Measurements from ENCODE around the gene KDM1B.

Gene KDM1B

DNA sequence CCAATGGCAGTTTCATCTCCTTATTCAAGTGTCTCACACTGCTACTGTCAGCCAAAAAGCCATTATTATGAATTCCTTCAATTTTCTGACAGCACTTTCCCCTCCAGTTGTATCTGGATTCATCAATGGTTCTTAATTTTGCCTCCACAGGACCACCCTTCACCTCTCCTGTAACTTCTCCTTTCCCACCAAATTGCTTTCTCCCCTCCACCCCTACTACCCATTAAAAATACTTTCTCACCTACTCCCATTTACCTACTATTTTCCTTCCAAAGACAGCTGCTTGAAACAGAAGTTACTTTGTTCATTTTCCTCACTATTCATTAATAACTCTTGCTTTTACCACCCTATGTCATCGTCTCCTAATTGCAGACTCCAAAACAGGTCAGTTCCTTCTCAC, 79.3 kb downstream of the KDM1B start:
- peaks cover under 1% of the 10 kb centered on the region for H3K27me3 Mint-ChIP-seq (ENCODE audit: low read depth, poor library complexity)
- TF ChIP-seq, protein P1, sequence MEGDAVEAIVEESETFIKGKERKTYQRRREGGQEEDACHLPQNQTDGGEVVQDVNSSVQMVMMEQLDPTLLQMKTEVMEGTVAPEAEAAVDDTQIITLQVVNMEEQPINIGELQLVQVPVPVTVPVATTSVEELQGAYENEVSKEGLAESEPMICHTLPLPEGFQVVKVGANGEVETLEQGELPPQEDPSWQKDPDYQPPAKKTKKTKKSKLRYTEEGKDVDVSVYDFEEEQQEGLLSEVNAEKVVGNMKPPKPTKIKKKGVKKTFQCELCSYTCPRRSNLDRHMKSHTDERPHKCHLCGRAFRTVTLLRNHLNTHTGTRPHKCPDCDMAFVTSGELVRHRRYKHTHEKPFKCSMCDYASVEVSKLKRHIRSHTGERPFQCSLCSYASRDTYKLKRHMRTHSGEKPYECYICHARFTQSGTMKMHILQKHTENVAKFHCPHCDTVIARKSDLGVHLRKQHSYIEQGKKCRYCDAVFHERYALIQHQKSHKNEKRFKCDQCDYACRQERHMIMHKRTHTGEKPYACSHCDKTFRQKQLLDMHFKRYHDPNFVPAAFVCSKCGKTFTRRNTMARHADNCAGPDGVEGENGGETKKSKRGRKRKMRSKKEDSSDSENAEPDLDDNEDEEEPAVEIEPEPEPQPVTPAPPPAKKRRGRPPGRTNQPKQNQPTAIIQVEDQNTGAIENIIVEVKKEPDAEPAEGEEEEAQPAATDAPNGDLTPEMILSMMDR (IDR thresholded peaks at IDR 0.05), result no peak
- H3K4me1 Mint-ChIP-seq, result no peaks in the 10 kb centered on the region
- H3K36me3 Mint-ChIP-seq (ENCODE audit: low read depth), result peaks cover 100% of the 10 kb centered on the region
- no peak overlapping the region for H3K27ac Mint-ChIP-seq
- H3K4me3 Mint-ChIP-seq, result no peak overlapping the region
- H3K9me3 Mint-ChIP-seq, result peaks cover 74% of the 10 kb centered on the region
- DNase-seq, result no peak

DNA sequence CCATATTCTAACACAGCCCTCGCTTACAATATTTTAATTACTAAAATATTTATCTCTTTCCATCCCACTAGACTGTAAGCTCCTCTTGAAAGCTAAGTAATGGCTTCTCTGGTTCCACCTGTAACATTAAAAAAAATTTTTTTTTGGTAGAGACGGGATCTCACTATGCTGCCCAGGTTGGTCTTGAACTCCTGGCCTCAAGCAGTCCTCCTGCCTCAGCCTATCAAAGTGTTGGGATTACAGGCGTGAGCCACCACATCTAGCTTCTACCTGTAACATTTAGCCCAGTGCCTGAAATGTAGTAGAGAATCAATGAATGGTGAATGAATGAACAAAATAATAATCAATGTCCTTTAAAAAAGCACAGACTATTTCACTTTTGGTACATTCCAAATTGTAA, 80.3 kb downstream of the KDM1B start:
- Mint-ChIP-seq H3K9me3 (peaks cover 64% of the 10 kb centered on the region), H3K27me3 (ENCODE audit: low read depth, poor library complexity) (no peaks in the 10 kb centered on the region), H3K4me1 (no peaks in the 10 kb centered on the region), H3K36me3 (ENCODE audit: low read depth) (peaks cover 99% of the 10 kb centered on the region), H3K4me3 (no peak overlapping the region), H3K27ac (no peak overlapping the region)
- TF ChIP-seq, protein P1 (IDR thresholded peaks at IDR 0.05), result no peak
- DNase-seq, result no peak

DNA sequence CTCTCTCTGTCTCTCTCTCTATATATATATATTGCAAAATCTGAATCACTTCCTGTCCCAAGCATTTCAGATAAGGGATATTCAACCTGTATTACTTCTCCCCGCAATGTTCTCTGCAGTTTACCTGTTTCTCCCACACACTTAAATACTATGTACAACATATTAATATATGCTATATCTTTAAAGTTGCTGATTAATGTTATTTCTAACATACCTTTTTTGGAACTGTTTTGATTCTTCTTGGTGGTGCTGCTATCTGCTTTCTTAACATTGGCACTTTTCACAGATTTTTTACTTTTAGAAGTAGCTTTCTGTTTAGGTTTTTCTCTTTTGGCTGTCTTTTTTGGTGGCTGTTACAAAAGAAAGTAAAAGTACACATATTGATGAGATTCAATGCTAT, 81.9 kb downstream of the KDM1B start:
- Mint-ChIP-seq H3K4me1 (no peaks in the 10 kb centered on the region), H3K27ac (no peak overlapping the region), H3K27me3 (ENCODE audit: low read depth, poor library complexity) (no peaks in the 10 kb centered on the region), H3K36me3 (ENCODE audit: low read depth) (peaks cover 98% of the 10 kb centered on the region), H3K4me3 (no peak overlapping the region), H3K9me3 (peaks cover 48% of the 10 kb centered on the region)
- TF ChIP-seq, protein P1 (IDR thresholded peaks at IDR 0.05), result no peak
- DNase-seq, result no peak

DNA sequence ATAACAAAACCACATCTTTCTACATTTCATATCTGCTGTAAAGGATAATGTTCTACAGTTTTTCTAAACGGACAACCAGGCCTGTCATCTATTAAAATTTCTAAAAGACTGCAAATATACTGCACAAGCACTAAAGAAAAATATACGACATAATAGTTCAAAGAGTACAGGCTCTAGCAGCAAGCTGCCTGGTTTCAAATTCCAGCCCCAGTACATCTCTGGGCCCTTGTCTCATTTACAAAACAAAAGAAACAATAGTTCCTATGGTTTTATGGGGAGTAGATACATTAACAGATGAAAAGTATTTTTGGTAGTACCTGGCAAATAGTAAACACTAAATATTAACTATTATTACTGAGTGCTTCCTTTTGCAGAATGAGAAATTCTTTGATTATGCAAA, 85.0 kb downstream of the KDM1B start:
- Mint-ChIP-seq H3K27ac (peak overlapping the region; percentile 77), H3K36me3 (ENCODE audit: low read depth) (peaks cover 96% of the 10 kb centered on the region)

DNA sequence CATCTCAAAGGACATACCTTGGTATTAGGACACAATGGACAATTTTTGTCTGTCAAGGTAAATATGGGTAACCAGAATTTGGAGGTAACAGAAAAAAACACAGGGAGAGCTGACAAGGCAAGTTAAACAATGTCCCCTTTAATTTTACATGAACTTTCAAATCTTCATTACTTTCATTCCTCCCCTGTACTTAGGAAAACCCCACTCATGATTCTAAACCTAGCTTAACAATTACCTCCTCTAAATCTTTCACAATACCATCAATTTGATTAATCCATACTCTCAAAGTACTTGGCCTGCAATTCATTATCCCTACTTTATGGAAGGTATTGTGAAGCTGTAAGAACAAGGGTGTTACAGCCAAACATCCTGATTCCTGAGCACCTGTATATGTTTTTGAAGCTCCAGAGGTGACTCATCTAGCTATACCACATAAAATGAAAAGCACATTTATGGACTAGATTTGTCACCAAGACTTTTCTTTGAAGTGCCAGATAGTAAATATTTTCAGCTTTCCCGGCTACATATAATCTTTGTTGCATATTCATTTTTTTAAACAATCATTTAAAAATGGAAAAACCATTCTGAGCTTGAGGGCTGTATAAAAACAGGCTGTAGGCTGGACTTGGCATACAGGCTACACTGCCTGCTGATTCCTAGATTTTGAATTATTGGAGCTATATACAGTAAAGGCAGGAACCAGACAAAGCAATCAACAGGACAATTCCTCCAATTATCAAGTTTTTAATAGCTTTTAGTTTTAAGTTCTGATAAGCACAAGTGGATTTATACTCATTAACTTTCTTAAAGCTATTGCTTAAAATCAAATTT, 86.2 kb downstream of the KDM1B start:
- H3K27ac Mint-ChIP-seq, result peak overlapping the region; percentile 89

More for the DNA sequence above, 85.0 kb downstream of the KDM1B start:
- TF ChIP-seq, protein P1 (IDR thresholded peaks at IDR 0.05), result no peak
- Mint-ChIP-seq H3K9me3 (peaks cover 18% of the 10 kb centered on the region), H3K4me3 (no peak overlapping the region), H3K4me1 (no peaks in the 10 kb centered on the region), H3K27me3 (ENCODE audit: low read depth, poor library complexity) (no peaks in the 10 kb centered on the region)
- no peak for DNase-seq

More for the DNA sequence above, 86.2 kb downstream of the KDM1B start:
- Mint-ChIP-seq H3K4me1 (no peaks in the 10 kb centered on the region), H3K27me3 (ENCODE audit: low read depth, poor library complexity) (no peaks in the 10 kb centered on the region), H3K9me3 (peaks cover 7% of the 10 kb centered on the region), H3K36me3 (ENCODE audit: low read depth) (peaks cover 96% of the 10 kb centered on the region), H3K4me3 (no peak overlapping the region)
- no peak for DNase-seq
- TF ChIP-seq, protein P1 (IDR thresholded peaks at IDR 0.05), result no peak

Measured in nephron progenitor cell (in vitro differentiated cells).